HG03571 (cell line): ENCODE results near the gene ICE1.
"Not testable (repeated sequence)": the region's sequence is repeated elsewhere in the genome, so short reads cannot be mapped to it uniquely, and the experiment has no call there.

Source experiments
- ATAC-seq: cut with Tn5 transposase; IDR thresholded peaks from one replicate; pipeline ENCODE4 v1.9.1; 2021; ENCODE audit not compliant: unreplicated experiment

Gene ICE1

DNA sequence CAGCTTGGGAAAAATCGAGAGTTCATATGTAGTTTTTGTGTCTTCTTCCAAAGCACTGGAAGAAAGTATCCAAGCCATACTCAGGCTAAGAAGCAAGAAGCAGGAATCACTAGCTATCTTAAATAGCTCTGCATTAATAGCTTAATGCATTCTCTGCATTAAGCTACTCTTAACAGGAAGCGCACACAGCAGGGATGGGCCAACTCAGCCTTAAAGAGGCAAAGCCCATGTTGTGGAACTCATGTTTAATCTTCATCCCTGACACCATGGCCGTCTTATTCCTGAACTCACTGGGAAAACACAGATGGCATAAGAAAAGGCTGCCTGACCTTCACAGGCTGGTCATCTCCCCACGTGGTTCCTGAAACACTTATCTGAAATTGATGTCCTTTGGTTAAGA, 18.7 kb upstream of the ICE1 start:
- ATAC-seq: no peak

DNA sequence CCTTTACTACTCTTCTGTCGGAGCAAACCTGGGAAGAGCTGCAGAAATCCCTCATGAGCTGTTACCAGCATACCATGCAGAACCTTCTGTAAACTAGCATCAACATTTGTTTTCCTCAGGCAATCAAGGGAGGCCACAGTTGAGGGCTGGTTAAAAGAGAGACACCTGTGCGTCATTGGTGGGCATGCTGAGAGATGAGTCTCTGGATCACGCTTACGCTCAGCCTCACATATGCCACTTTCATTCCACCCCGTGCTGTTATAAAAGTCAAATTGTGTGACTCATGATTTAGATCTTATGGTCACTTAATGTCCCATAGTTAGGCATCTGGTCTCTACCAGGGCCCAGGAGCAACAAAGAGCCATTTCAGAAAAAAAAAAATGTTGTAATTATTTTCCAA, 18.1 kb upstream of the ICE1 start:
- ATAC-seq: no peak

GRCh38 chr5:5405441-5405840, 17.0 kb upstream of the ICE1 start:
- no peak for ATAC-seq

- ATAC-seq: no peak
Observed at GRCh38 chr5:5407924-5408323, 14.6 kb upstream of the ICE1 start.

DNA sequence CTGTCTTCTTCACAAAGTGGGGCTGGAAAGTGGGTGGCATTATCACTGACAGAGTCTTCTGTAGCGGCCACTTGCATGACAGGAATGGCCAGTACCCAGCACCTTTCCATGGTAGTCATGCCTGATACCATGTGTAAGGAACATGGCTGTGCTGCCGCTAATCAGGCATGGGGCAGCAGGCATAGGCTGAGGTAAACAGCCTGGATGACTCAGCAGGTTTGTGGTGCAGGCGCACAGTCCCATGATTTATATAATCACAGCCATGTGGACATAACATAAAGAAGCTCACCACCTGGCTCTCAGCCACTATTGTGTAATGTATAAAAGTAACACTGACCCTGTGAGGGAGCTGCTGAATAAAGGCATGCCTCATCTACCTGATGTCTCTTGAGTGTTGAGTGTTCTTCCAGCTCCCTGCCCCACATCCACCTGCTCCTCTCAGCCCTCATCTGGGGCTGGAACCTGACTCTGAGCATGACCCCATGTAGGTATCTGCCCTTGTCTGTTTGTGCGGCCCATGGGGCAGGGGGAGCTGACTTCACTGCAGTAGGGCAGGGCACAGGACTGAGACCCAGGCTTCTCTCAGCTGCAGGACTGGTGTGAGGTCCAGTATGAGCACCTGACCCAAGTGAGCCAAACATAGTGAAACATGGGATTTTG, 13.2 kb upstream of the ICE1 start:
- ATAC-seq: no peak

- ATAC-seq: not testable (repeated sequence)
Observed at GRCh38 chr5:5413856-5414255, 8.6 kb upstream of the ICE1 start.

DNA sequence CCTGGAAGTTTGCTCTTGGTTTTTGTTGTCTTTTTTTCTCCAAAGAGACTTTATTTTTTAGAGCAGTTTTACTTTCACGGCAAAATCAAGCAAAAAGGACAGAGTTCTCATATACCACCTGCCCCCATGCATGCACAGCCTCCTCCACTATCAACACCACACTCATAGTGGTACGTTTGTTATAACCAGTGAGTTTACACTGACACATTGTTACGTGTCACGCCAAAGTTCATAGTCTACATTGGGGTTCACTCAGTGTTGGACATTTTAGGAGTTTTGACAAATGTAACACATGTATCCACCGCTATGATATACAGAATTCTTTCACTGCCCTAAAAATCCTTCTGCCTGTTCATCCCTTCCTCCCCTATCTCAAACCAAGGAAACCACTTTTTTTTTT, 7.5 kb upstream of the ICE1 start:
- ATAC-seq: no peak

GRCh38 chr5:5416733-5417132, 5.7 kb upstream of the ICE1 start:
- ATAC-seq: no peak

DNA sequence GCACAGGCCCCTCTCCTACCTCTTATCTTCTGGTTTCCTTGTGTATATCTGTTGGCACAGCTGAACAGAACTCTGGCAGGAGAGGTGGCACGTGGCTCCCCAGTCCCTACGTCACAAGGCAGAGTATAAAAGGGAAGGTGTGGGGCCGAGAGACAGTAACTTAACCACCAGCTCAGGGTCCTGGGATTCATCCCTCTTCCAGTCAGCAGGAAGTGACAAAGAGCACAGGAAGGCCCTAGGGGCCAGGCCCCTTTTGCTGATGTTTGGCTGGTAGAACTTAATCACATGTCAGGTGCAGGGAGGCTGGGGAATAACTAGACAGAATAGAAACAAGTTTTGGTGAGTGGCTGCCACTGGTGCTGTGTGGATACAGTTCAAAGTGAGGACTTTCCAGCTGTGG, 4.5 kb upstream of the ICE1 start:
- no peak for ATAC-seq

- no peak for ATAC-seq
Observed at GRCh38 chr5:5418764-5419163, 3.7 kb upstream of the ICE1 start.

GRCh38 chr5:5419291-5420210, 2.9 kb upstream of the ICE1 start:
- no peak for ATAC-seq

DNA sequence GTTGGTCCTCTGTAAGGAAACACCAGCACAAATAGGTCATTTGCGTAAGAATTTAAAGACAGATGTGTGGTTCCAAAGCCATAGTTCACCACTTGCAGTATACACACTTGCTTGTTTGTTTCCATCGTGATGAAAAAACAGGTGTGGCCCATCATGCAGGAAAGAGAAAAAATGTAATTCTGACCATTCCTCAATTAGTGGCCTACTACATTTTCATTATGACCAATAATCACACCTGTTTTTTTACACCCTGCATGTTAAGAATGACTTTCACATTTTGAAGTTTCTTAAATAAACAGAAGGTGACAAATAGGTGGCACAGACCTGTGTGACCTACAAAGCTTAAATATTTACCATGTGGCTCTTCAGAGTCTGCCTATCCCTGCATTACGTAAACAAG, 2.2 kb upstream of the ICE1 start:
- ATAC-seq: no peak

DNA sequence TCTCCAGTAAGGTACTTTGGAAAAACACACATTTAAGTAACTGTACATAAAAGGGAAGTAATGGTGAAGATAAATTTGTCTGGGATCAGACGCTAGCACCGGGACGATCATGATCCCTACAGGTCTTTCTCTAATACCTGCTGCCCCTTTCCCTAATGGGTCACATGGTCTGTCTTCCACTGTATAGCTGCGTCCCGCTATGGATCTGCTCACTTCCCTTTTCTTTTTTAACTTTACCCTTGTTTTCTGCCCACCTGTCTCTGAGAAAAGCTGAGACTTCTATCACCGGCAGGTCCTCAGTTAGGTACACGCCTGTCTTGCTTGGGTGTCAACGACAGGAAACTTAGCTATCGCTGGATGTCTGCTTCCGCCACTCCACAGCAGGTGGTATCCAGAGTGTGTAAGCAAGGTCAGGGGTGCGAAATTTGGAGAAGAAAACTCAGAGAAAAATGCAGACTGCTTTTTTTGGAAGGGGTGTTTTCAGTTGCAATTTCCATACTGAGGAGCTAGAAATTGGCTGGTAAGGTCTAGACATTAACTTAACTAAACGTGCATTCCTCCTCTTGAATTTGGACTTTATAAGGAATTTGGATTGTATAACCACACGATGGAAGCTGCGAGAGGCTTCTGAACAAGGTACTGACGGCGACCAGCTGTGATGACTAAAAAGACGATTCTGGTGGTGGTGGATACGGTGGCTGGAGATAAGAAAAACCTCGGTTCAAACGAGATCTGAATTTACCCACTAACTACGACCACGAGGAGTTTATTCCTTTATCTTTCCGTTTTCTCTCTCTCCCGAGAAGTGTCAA, 1.1 kb upstream of the ICE1 start:
- no peak for ATAC-seq

GRCh38 chr5:5422819-5423515, 490 bp downstream of the ICE1 start:
- ATAC-seq: peak; percentile 15

DNA sequence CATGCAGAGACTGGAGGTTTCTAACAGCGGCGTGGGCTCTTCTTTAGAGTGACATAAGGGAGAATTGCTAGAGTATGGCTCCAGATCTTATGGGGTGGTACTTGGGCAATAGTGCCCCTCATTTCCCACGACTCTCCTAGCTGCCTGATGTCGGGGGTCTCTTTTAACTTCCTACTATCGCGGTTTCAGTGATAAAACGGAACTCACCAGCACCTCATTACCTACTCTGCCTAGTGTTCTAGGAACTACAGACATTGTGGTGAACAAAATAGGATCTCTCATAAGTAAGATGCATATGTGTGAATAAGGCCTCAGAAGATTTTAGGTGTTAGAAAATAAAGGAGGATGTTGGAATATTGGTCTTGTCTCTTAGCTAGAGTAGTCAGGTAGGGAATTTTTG, 1.1 kb downstream of the ICE1 start:
- ATAC-seq: no peak

- no peak for ATAC-seq
Observed at GRCh38 chr5:5424736-5425135, 2.3 kb downstream of the ICE1 start.

GRCh38 chr5:5430136-5430535, 7.7 kb downstream of the ICE1 start:
- ATAC-seq: no peak

DNA sequence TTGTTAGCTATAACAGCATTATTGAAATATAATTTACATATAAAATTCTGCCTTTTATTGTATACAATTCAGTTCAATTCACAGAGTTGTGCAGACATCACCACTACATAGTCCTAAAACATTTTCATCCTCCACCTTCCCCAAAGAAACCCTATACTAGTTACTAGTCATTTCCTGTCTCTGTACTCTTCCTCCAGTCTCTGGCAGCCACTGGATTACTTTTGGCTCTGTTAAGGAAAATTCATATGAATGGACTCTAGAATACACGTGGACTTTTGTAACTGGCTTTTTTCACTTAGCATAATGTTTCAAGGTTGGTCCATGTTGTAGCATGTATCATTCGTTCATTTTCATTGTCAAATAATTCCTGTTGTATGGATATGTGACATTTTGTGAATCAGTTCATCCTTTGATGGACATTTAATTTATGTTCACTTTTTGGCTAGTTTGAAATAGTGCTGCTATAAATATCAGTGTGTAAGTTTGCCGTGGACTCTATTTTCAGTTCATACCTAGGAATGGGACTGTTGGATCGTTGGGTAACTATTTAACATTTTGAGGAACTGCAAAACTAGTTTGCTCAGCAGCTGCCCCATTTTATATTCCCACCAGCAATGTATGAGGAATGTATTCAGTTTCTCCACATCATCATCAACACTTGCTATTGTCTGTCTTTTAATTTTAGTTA, 9.7 kb downstream of the ICE1 start:
- ATAC-seq: no peak

DNA sequence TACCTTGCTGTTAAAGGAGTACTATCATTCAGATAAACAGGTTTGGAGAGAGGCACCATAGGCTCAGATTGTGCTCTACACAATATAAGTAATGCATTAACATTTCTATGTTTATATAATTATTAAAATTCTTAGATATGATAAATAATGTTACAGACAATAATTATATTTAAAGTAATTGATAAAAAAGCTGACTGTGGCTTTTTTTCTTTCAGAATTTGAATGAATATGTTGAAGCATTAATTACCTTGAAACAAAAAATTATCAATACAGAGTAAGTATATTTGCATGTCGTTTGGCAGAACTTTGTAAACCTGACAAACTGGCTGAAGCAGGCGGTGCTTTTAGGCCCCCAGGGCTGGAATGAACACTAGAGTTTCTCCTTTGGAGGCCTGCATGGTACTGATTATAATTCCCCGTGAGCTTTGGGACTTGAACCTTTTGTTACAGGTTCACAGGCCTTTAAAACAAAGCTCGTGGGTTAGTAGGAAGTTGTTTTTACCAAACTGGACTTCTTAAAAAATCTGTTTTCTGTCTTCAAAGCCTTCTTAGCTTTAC, 13.8 kb downstream of the ICE1 start:
- no peak for ATAC-seq
